Upper lobe of left lung (tissue), 4 donors: ENCODE measurements around the gene FLNB.

Source experiments
- CTCF ChIP-seq, 6 experiments: fragments of 450-650 bp in 4 of 6; fragments of 200-600 bp in 2 of 6; sonication (generic) in 2 of 6; IDR thresholded peaks; one replicate each; pipeline ENCODE4 v1.5.1; 2016 to 2019; ENCODE audit warnings: antibody characterized with exemption in 6 of 6
- EP300 ChIP-seq, 4 donors: sonication (generic); formaldehyde crosslinking; IDR thresholded peaks; one replicate each; pipeline ENCODE4 v1.5.1; 2017; ENCODE audit warnings: antibody characterized with exemption in 4 of 4, control low read depth in 2 of 4
- POLR2A ChIP-seq, 4 donors: fragments of 450-650 bp; IDR thresholded peaks; one replicate each; pipeline ENCODE4 v1.5.1; 2016 to 2017; ENCODE audit warnings: antibody characterized with exemption in 4 of 4, mild to moderate bottlenecking in 2 of 4
- POLR2AphosphoS5 ChIP-seq, 2 donors: sonication (generic); formaldehyde crosslinking; IDR thresholded peaks; one replicate each; pipeline ENCODE4 v1.5.1; 2017; ENCODE audit warnings: antibody characterized with exemption in 2 of 2

GRCh38 chr3:57985176-57985983 is 22.8 kb upstream of the FLNB start:
- TF ChIP-seq POLR2AphosphoS5 (IDR thresholded peaks at IDR 0.05) (no peak), EP300 (IDR thresholded peaks at IDR 0.05) (no peak), CTCF (IDR thresholded peaks at IDR 0.05) (no peak), POLR2A (IDR thresholded peaks at IDR 0.05) (no peak)
